K562 (cell line): Measurements from ENCODE around the gene ZNF862. TPM values are rescaled to one million over a fixed set of nuclear protein-coding genes. Genes with fewer than 3 reads are reported as not detected.

Experiments used
- GABPB2 ChIP-seq: fragments of 250-450 bp; sonication (Bioruptor Pico); conservative IDR thresholded peaks from 2 replicates; pipeline ENCODE4 v1.5.1; 2021; ENCODE audit warnings: mild to moderate bottlenecking
- IRF2 ChIP-seq: sonication (generic); formaldehyde crosslinking; IDR thresholded peaks from 2 replicates; pipeline ENCODE4 v1.8.1; 2022; ENCODE audit warnings: mild to moderate bottlenecking, missing genetic modification reagents
- JUNB ChIP-seq: fragments of 450-650 bp; formaldehyde crosslinking; conservative IDR thresholded peaks from 2 replicates; pipeline ENCODE4 v1.4.0; 2020; ENCODE audit warnings: mild to moderate bottlenecking
- MAFG ChIP-seq: fragments of 450-650 bp; conservative IDR thresholded peaks from 2 replicates; pipeline ENCODE4 v1.6.1; 2016; ENCODE audit warnings: missing genetic modification characterization, missing compliant biosample characterization
- TCF3 ChIP-seq: sonication (generic); formaldehyde crosslinking; IDR thresholded peaks from 2 replicates; pipeline ENCODE4 v1.4.0; 2020; ENCODE audit warnings: mild to moderate bottlenecking, missing genetic modification reagents
- ZNF277 ChIP-seq: fragments of 250-450 bp; sonication (Bioruptor Pico); IDR thresholded peaks from 2 replicates; pipeline ENCODE4 v1.8.0; 2022; ENCODE audit warnings: inconsistent platforms, mild to moderate bottlenecking, moderate library complexity, borderline replicate concordance
- ZNF280A ChIP-seq: fragments of 450-650 bp; IDR thresholded peaks from 2 replicates; pipeline ENCODE4 v1.6.1; 2018; ENCODE audit warnings: mild to moderate bottlenecking, low read depth; ENCODE audit not compliant: partially characterized antibody
- ZNF280B ChIP-seq: fragments of 250-450 bp; sonication (Bioruptor Pico); IDR thresholded peaks from 2 replicates; pipeline ENCODE4 v1.5.1; 2021; ENCODE audit warnings: mild to moderate bottlenecking
- polyA plus RNA-seq, 8 experiments: library from polyadenylated mRNA; depleted of rRNA in 4 of 8; stranded (reverse) in 5 of 8; unstranded in 3 of 8; fragments of >200 nt; fragmentation: Nextera tagmentation in 2 of 8; fragmentation: Illumina TruSeq in 1 of 8; extraction: Ambion mirVana in 2 of 8; extraction: Trizol in 1 of 8; gene quantifications; 2 replicates each; pipeline versions ENCODE4 v1.2.1 to v1.2.3, GENCODE V29; 2011 to 2014; ENCODE audit warnings: inconsistent platforms in 1 of 8, missing spikeins in 1 of 8
- total RNA-seq, 7 experiments: library from RNA; depleted of rRNA in 6 of 7; stranded (reverse); fragments of >200 nt in 6 of 7; fragmentation: Illumina TruSeq in 2 of 7; extraction: Trizol in 2 of 7; gene quantifications; 2 replicates each; pipeline versions ENCODE4 v1.2.1 to v1.2.3, GENCODE V29; 2011 to 2021; ENCODE audit warnings: low replicate concordance in 1 of 7
- TF ChIP-seq, protein P1 (sequence below): fragments of 250-450 bp; sonication (Bioruptor Pico); IDR thresholded peaks from 2 replicates; pipeline ENCODE4 v1.9.0; 2021; ENCODE audit warnings: mild to moderate bottlenecking
- TF ChIP-seq, protein P2 (sequence below): fragments of 200-600 bp; sonication (generic); IDR thresholded peaks from one replicate; pipeline ENCODE4 v1.6.1; 2012; ENCODE audit warnings: mild to moderate bottlenecking, low read depth, low read length, inconsistent platforms

The ZNF862 gene
- total and polyA plus RNA-seq, 9 of the 15 experiments (the other 6 are each of a cell fraction or from before 2014, with no cell fraction given): 1.1 to 3.9 (median 2.6) TPM

DNA sequence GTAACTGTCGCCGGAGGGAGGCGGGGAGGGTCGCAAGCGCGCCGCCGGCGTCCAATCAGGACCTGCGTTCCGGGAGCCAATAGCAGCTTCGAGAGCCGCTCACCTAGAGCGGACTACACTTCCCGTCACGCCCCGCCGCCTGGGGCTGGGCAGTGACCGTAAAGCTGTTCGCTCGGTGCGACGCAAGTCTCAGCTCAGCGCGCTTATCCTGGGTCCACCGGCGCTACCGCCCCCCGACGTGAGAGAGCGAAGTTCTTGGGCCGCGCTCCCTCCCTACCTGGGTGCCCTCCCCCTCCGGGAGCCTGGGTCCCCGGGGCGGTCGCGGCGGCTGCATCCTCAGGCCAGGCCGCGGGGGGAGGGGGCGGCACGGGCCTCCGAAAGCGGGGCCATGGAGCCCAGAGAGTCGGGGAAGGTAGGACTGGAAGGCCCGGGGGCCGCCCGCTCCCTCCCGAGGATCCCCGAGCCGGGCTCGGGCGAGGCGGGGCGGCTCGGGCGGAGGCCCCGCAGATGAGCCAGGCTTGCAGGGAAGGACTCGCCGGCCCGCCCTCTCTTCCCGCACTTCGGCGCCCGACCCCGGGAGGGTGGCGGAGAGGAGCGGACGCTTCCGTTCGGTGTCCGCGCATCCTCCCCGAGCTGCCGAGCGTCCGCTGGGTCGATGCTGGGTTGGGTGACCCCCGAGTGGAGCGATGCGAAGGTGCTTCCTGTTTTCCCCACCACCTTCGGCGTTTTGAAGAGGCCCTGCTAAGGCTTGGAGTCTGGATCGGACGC, at the start of gene ZNF862 (continued):
- no peak for TF ChIP-seq ZNF280A
- no peak for TF ChIP-seq IRF2
- no peak for TF ChIP-seq ZNF280B (CRISPR knock-in tag)
- TF ChIP-seq MAFG (tag): no peak
- TF ChIP-seq, protein P1, sequence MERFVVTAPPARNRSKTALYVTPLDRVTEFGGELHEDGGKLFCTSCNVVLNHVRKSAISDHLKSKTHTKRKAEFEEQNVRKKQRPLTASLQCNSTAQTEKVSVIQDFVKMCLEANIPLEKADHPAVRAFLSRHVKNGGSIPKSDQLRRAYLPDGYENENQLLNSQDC (CRISPR knock-in tag): no peak
- TF ChIP-seq GABPB2: no peak
- TF ChIP-seq ZNF277 (CRISPR knock-in tag): no peak
- no peak for TF ChIP-seq JUNB
- no peak for TF ChIP-seq TCF3 (CRISPR knock-in tag)
- TF ChIP-seq, protein P2, sequence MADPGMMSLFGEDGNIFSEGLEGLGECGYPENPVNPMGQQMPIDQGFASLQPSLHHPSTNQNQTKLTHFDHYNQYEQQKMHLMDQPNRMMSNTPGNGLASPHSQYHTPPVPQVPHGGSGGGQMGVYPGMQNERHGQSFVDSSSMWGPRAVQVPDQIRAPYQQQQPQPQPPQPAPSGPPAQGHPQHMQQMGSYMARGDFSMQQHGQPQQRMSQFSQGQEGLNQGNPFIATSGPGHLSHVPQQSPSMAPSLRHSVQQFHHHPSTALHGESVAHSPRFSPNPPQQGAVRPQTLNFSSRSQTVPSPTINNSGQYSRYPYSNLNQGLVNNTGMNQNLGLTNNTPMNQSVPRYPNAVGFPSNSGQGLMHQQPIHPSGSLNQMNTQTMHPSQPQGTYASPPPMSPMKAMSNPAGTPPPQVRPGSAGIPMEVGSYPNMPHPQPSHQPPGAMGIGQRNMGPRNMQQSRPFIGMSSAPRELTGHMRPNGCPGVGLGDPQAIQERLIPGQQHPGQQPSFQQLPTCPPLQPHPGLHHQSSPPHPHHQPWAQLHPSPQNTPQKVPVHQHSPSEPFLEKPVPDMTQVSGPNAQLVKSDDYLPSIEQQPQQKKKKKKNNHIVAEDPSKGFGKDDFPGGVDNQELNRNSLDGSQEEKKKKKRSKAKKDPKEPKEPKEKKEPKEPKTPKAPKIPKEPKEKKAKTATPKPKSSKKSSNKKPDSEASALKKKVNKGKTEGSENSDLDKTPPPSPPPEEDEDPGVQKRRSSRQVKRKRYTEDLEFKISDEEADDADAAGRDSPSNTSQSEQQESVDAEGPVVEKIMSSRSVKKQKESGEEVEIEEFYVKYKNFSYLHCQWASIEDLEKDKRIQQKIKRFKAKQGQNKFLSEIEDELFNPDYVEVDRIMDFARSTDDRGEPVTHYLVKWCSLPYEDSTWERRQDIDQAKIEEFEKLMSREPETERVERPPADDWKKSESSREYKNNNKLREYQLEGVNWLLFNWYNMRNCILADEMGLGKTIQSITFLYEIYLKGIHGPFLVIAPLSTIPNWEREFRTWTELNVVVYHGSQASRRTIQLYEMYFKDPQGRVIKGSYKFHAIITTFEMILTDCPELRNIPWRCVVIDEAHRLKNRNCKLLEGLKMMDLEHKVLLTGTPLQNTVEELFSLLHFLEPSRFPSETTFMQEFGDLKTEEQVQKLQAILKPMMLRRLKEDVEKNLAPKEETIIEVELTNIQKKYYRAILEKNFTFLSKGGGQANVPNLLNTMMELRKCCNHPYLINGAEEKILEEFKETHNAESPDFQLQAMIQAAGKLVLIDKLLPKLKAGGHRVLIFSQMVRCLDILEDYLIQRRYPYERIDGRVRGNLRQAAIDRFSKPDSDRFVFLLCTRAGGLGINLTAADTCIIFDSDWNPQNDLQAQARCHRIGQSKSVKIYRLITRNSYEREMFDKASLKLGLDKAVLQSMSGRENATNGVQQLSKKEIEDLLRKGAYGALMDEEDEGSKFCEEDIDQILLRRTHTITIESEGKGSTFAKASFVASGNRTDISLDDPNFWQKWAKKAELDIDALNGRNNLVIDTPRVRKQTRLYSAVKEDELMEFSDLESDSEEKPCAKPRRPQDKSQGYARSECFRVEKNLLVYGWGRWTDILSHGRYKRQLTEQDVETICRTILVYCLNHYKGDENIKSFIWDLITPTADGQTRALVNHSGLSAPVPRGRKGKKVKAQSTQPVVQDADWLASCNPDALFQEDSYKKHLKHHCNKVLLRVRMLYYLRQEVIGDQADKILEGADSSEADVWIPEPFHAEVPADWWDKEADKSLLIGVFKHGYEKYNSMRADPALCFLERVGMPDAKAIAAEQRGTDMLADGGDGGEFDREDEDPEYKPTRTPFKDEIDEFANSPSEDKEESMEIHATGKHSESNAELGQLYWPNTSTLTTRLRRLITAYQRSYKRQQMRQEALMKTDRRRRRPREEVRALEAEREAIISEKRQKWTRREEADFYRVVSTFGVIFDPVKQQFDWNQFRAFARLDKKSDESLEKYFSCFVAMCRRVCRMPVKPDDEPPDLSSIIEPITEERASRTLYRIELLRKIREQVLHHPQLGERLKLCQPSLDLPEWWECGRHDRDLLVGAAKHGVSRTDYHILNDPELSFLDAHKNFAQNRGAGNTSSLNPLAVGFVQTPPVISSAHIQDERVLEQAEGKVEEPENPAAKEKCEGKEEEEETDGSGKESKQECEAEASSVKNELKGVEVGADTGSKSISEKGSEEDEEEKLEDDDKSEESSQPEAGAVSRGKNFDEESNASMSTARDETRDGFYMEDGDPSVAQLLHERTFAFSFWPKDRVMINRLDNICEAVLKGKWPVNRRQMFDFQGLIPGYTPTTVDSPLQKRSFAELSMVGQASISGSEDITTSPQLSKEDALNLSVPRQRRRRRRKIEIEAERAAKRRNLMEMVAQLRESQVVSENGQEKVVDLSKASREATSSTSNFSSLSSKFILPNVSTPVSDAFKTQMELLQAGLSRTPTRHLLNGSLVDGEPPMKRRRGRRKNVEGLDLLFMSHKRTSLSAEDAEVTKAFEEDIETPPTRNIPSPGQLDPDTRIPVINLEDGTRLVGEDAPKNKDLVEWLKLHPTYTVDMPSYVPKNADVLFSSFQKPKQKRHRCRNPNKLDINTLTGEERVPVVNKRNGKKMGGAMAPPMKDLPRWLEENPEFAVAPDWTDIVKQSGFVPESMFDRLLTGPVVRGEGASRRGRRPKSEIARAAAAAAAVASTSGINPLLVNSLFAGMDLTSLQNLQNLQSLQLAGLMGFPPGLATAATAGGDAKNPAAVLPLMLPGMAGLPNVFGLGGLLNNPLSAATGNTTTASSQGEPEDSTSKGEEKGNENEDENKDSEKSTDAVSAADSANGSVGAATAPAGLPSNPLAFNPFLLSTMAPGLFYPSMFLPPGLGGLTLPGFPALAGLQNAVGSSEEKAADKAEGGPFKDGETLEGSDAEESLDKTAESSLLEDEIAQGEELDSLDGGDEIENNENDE: no peak
